HG02763 (cell line): Measurements from ENCODE around the gene AGK.

Source experiments
- ATAC-seq: cut with Tn5 transposase; IDR thresholded peaks from one replicate; pipeline ENCODE4 v1.9.1; 2021; ENCODE audit warnings: mild to moderate bottlenecking, moderate library complexity; ENCODE audit not compliant: unreplicated experiment

The AGK gene

DNA sequence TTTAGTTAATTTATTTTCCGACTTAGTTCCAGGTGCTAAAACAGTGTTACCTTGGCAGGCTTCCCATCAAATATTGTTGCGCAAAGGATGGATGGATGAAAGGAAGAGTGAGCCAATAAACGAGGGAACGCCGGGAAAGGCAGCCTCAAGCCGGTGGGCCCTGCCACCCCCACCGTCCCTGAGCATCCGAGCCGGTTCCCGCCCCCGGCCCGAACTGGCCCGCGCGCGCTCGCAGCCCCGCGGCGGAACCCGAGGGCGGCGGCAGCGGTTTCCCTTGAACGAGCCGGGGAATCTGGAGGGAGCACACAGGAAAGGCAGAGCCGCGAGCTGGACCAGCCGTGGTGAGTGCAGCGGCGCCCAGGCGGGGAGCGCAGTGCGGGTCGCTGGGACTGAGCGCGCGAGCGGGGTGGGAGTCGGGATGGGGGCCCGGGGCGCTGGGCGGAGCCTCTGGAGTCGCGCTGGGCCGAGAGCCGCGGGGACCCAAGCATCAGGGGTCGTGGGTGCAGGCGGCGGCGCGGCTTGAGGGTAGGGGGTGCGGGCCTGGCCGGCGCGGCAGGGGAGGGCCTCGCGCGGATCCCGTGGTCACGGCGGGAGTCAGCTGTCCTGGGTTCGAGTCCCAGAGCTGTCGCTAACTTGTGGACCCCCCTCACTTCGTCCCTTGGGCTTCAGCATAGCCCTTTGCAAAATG is at the start of gene AGK:
TSS of gene AGK (plus strand) at position 317 of the 688 bp plus-strand sequence. CDS start 4,057 bp downstream, outside the sequence.
- peak; percentile 92 for ATAC-seq

GRCh38 chr7:141501451-141501850 is 49.8 kb upstream of the AGK start:
- no peak for ATAC-seq

DNA sequence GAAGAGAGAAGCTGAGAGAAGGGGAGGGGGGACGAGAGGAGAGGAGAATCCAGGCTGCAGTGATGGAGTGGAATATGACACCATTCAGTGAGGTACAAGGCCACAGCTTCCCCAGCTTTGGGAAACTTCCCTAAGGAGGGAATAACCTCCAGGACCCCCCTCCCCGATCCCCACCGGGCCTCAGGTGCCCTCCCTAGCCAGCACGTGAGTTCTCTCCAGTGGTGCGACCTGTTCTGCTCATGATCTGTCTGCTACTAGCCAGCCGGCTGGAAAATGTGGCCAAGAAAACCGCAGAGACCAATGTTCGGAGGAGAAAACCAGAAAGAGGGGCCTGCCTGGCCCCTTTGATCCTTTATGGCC is 39.9 kb upstream of the AGK start:
- no peak for ATAC-seq

- no peak for ATAC-seq
Measured at GRCh38 chr7:141511676-141512396, 39.4 kb upstream of the AGK start.

- no peak for ATAC-seq
Measured at GRCh38 chr7:141512597-141512996, 38.6 kb upstream of the AGK start.

- ATAC-seq: no peak
Measured at GRCh38 chr7:141513720-141514119, 37.5 kb upstream of the AGK start.

- no peak for ATAC-seq
Measured at GRCh38 chr7:141515941-141516340, 35.3 kb upstream of the AGK start.

- no peak for ATAC-seq
Measured at GRCh38 chr7:141519623-141520022, 31.6 kb upstream of the AGK start.

- ATAC-seq: no peak
Measured at GRCh38 chr7:141522657-141523342, 28.4 kb upstream of the AGK start.

DNA sequence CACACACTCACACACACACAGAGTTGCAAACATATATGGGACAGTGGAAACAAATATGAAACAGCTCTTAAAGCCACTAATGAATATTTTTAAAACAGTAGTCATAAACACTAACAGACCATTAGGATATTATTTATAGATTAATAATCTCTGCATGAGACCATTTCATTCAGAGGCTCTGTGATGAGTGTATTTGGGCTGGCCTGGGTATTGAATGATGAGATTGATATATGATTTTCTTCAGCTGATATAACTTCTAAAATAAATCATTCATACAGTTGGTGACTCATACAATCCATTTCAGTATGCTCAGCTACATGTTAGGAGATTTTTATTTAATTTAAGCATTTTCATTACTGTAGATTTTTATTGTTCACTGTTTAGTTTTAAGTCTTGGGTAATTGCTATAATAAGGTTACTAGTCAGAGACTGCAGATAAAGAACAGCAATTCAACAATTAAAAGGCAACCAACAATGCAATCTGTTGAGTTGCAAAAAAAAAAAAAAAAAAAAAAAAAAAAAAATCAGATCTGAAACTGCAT is 25.2 kb upstream of the AGK start:
- no peak for ATAC-seq

GRCh38 chr7:141527076-141527475 is 24.1 kb upstream of the AGK start:
- no peak for ATAC-seq

GRCh38 chr7:141528399-141528798 is 22.8 kb upstream of the AGK start:
- no peak for ATAC-seq

GRCh38 chr7:141533149-141533949 is 17.9 kb upstream of the AGK start:
- no peak for ATAC-seq

GRCh38 chr7:141534757-141535737 is 16.2 kb upstream of the AGK start:
- ATAC-seq: no peak

DNA sequence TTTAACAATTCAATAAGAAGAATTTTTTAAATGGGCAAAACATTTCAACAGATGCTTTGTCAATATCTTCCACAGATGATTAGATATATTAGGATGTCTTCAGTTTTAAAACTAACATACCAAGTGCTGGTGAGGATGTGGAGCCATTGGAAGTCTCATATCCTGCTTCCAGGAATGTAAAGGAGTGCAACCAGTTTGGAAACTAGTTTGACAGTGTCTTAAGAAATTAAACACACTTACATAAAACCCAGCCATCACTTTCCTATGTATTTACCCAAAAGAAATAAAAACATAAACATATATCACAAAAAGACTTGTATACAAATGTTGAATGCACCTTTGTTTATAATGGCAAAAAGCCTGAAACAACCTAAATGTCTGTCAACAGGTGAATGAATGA is 13.3 kb upstream of the AGK start:
- ATAC-seq: no peak

DNA sequence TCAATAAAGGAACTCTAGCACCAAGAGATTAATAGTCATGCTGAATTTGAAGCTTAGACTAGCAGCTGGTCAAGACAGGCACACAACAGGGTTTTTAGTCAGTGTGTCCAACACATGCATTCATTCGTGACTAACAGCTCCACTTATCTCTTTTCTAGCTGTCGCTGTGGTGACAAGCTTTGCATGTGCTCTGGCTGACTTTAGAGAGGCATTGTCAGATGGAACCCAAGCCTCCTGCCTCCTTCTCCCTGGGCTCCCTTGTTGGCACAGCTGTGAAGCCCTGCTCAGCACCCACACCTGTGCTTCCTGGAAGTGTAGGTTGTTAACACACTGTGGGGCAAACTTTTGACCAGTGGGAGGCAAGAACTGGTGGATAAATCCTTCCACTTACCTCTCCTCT is 9.8 kb upstream of the AGK start:
- ATAC-seq: no peak

DNA sequence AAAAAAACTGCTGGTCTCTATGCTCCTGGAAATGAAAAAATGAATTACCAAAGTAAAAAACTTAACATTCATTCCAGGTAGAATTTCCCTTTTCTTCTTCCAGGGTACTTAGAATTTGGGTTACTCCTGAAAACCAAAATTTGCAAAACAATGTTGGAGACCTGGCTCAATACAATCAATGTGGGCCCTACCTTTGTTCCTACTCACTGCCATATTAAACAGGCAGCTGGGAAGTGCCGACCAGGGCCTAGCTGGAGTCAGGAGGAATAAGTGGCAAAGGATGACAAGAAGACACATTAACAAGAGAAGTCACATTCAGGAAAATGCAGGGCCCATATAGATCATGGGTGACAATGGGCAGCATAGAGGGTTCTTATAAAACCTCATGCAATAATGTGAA is 6.4 kb upstream of the AGK start:
- no peak for ATAC-seq

- no peak for ATAC-seq
Measured at GRCh38 chr7:141549582-141549981, 1.6 kb upstream of the AGK start.

GRCh38 chr7:141550386-141551093 is 670 bp upstream of the AGK start:
- ATAC-seq: no peak
